HUES48 (cell line): Measurements from ENCODE around the gene RSPH1.

ENCODE experiments used
- H3K27ac ChIP-seq: one replicate; pipeline ENCODE4 v1.7.0; 2013; ENCODE audit warnings: low read depth, low read length, inconsistent platforms
- H3K27me3 ChIP-seq: 2 replicates; pipeline ENCODE4 v1.6.1; 2013; ENCODE audit warnings: mild to moderate bottlenecking, low read length; ENCODE audit not compliant: control insufficient read depth, insufficient read depth
- H3K36me3 ChIP-seq: 2 replicates; pipeline ENCODE4 v1.6.1; 2013; ENCODE audit warnings: low read length; ENCODE audit not compliant: control insufficient read depth, insufficient read depth
- H3K4me1 ChIP-seq: 2 replicates; pipeline ENCODE4 v1.6.1; 2013; ENCODE audit warnings: mild to moderate bottlenecking, low read length; ENCODE audit not compliant: control insufficient read depth, insufficient read depth
- H3K4me3 ChIP-seq: 2 replicates; pipeline ENCODE4 v1.5.1; 2013; ENCODE audit warnings: mild to moderate bottlenecking, low read depth, low read length
- H3K9ac ChIP-seq: 2 replicates; pipeline ENCODE4 v1.6.1; 2013; ENCODE audit warnings: mild to moderate bottlenecking, low read depth, low read length, moderate library complexity
- H3K9me3 ChIP-seq: 2 replicates; pipeline ENCODE4 v1.6.1; 2013; ENCODE audit warnings: low read length; ENCODE audit not compliant: control insufficient read depth, insufficient read depth

Gene RSPH1

DNA sequence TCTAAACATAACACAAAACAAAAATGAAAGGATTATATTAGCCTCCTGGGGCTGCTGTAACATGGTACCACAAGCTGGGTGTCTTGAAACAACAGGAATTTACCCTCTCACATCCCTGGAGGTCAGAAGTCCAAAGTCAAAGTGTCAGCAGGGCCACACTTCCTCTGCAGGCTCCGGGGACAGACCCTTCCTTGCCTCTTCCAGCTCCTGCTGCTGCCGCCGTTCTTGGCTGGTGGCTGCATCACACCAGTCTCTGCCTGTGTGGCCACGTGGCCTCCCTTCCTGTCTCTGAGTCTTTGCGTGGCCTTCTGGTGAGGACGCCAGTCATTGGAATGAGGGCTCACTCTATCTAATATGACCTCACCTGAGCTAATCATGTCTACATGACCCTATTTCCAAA, 25.8 kb upstream of the RSPH1 start:
- Histone ChIP-seq H3K9ac (no peak overlapping the region), H3K4me1 (peaks cover 25% of the 10 kb centered on the region), H3K27ac (no peak overlapping the region), H3K27me3 (no peaks in the 10 kb centered on the region), H3K36me3 (peaks cover 62% of the 10 kb centered on the region), H3K4me3 (no peak overlapping the region), H3K9me3 (no peaks in the 10 kb centered on the region)

GRCh38 chr21:42521384-42521783, 25.4 kb upstream of the RSPH1 start:
- Histone ChIP-seq H3K27me3 (no peaks in the 10 kb centered on the region), H3K9ac (no peak overlapping the region), H3K36me3 (peaks cover 59% of the 10 kb centered on the region), H3K4me1 (peaks cover 29% of the 10 kb centered on the region), H3K27ac (no peak overlapping the region), H3K4me3 (no peak overlapping the region), H3K9me3 (no peaks in the 10 kb centered on the region)

DNA sequence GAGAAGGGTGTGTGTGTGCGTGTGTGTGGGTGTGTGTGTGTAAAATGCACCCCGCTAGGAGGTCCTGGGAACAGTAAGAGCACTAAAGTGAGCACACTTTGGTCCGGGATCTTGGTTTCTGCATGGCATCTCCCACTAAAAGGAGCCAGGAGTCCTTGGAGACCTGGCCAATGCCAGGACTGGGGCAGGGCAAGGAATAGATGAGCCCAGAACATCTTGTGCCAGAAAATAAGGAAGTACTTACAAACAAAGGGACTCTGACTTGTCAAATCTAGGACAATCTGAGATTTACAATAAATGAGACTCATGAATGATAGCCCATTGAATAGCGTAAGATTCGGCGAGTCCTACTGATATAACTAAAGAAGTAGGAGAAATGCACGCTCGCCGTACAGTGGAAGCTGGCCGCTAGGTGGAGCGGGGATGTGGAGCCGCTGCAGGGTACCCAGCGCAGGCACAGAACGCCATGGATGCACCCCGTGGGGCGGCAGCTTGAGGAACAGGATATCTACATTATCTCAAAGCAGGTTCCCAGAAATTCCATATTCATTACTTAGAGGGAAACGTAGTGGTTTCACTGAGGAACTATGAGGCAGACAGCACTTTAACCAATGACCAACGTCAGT, 24.7 kb upstream of the RSPH1 start:
- no peak overlapping the region for H3K9ac ChIP-seq
- no peaks in the 10 kb centered on the region for H3K27me3 ChIP-seq
- peaks cover 52% of the 10 kb centered on the region for H3K36me3 ChIP-seq
- H3K4me1 ChIP-seq = peaks cover 36% of the 10 kb centered on the region
- H3K9me3 ChIP-seq = no peaks in the 10 kb centered on the region
- no peak overlapping the region for H3K27ac ChIP-seq
- H3K4me3 ChIP-seq = no peak overlapping the region

DNA sequence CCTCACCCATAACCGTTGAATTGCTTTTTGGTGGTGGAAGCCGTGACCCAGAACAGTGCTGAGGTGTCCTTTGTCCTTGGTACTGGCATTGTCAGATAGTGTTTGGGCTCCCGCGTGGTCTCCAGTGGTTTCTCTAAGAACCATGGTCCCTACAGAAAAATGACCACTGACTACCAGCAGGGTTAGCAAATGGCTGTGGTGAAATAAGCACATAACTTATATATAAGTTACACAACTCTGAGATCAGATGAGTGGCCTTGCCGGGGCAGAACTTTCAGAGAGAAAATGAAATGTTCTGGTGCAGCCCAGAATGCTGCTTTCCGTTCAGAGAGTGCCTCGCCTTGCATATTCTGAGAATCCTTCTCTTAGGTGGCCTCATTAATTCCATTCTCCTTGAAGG, 22.6 kb upstream of the RSPH1 start:
- Histone ChIP-seq H3K9me3 (no peaks in the 10 kb centered on the region), H3K27ac (no peak overlapping the region)

GRCh38 chr21:42518215-42518614, 22.2 kb upstream of the RSPH1 start:
- Histone ChIP-seq H3K9me3 (no peaks in the 10 kb centered on the region), H3K27ac (no peak overlapping the region), H3K9ac (no peak overlapping the region), H3K36me3 (peaks cover 51% of the 10 kb centered on the region), H3K4me1 (peaks cover 26% of the 10 kb centered on the region), H3K4me3 (no peak overlapping the region), H3K27me3 (no peaks in the 10 kb centered on the region)

More for the DNA sequence above, 22.6 kb upstream of the RSPH1 start:
- H3K4me3 ChIP-seq = no peak overlapping the region
- H3K36me3 ChIP-seq = peaks cover 51% of the 10 kb centered on the region
- H3K27me3 ChIP-seq = no peaks in the 10 kb centered on the region
- peaks cover 29% of the 10 kb centered on the region for H3K4me1 ChIP-seq
- no peak overlapping the region for H3K9ac ChIP-seq

GRCh38 chr21:42515708-42516502, 19.9 kb upstream of the RSPH1 start:
- no peaks in the 10 kb centered on the region for H3K9me3 ChIP-seq
- H3K4me3 ChIP-seq = peak overlapping the region; percentile 84
- peak overlapping the region; percentile 18; the same call in 1 of the 2 replicates for H3K9ac ChIP-seq
- peaks cover 31% of the 10 kb centered on the region for H3K4me1 ChIP-seq
- 0 out of 2 replicates have a peak, but pooled peaks cover 5% of the 10 kb centered on the region for H3K27me3 ChIP-seq
- peaks cover 32% of the 10 kb centered on the region for H3K36me3 ChIP-seq
- no peak overlapping the region for H3K27ac ChIP-seq

DNA sequence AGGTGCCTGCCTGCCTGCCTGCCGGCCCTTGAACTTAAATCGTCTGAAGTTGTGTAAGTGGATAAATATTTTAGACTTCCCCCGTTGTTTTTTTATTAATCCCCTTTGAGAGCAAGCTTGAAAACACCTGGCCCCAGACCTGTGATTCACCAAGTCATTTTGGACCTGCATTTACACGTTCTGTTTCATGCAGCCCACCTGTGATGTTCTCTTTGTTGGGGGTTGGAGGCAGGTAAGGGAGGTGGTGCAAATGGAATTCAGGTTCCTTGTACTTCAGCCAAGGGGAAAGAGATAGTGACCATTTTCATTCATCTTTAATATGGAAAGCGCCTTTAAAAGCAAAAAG, 18.8 kb upstream of the RSPH1 start:
- peak overlapping the region; percentile 79 for H3K27ac ChIP-seq
- no peaks in the 10 kb centered on the region for H3K9me3 ChIP-seq
- H3K4me1 ChIP-seq = peaks cover 31% of the 10 kb centered on the region
- H3K9ac ChIP-seq = peak overlapping the region; percentile 70; the same call in 1 of the 2 replicates
- H3K36me3 ChIP-seq = peaks cover 22% of the 10 kb centered on the region
- H3K27me3 ChIP-seq = 0 out of 2 replicates have a peak, but pooled peaks cover 5% of the 10 kb centered on the region
- peak overlapping the region; percentile 84 for H3K4me3 ChIP-seq

DNA sequence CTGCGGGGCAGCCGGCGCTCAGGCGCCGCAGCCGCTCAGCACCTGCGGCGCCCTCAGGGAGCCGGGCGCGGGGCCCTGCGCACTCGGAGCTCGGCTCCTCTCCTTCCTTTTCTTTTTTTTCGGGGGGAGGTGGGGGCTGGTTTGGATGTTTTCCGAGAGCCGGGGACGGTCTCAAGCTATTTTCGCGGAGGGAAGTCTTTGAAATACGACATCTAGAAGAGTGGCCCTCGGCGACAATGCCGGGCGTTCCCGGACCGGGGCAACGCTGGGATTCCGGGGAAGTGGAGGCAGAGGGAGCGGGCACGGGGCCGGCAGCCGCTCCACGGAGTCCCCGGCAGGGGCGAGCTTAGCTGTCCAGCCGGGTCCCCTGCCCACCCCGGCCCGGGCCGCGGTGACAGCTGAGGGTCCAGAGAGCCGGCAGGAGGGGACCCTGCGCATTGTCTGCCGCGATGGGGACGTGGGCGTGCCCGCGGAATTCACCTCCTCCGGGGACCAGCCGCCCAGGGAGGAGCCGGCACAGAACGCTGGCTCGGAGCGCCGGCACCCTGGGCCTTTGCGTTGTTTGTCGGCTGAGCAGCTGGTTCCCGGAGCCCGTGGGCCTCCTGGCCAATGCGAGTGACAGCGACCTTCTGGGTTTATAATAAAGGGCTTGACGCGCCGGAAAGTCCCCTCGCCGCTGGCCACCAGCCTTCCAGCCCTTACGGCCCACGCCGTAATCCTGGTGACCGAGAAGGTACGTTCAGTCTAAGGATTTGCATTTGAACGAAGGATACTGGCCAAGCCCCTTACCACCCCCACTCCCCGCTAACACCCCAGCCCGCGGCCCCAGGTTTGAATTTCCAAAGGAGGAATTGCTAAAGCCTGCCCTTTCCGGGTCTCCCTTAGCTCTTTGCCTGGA, 18.2 kb upstream of the RSPH1 start:
- H3K4me3 ChIP-seq = peak overlapping the region; percentile 84
- H3K4me1 ChIP-seq = peaks cover 31% of the 10 kb centered on the region
- peaks cover 16% of the 10 kb centered on the region for H3K36me3 ChIP-seq
- 0 out of 2 replicates have a peak, but pooled peaks cover 5% of the 10 kb centered on the region for H3K27me3 ChIP-seq
- no peaks in the 10 kb centered on the region for H3K9me3 ChIP-seq
- peak overlapping the region; percentile 79 for H3K27ac ChIP-seq
- peak overlapping the region; percentile 70; the same call in 1 of the 2 replicates for H3K9ac ChIP-seq

DNA sequence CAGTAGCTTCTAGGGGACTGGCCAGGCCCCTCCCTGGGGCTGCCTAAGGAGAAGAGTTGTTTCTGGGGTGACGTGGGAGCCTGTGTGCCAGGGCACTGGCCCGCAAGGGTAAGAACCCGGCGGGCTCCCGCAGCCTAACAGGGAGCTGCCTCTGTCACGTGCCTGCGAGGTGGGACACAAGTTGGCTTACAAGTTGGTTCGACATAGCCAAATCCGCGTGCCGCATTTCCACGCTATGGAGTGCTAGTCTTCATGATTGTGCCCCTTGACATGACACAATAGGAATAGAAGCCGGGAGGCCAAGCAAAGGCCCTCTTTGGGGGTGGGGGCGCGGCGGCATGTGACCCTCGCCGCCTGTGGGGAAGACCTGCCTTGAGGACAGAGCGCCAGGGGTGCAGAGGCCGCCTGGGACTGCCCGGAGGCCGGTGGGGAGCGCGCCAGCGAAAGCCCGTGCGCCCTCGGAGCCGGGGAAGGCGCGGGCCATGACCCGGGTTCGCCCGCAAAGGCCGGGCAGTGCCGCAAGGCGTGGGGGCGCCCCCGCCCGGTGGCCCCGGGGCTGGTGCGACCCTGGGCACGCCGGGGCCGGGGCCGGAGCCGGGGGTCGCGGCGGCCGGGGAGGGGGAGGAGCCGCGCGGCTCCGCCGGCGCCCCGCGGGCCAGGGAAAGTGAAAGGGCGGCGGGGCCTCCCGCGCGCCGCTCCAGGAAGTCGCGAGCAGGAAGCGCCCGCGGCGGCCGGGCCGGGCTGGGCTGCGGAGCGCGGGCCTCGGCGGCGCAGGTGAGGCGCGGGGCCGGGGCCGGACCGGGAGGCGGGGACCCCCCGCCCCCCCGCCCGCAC, 17.3 kb upstream of the RSPH1 start, which contains the start of gene SLC37A1:
TSS of gene SLC37A1 (plus strand) at position 702 of the 834 bp plus-strand sequence. CDS start 4,603 bp downstream, outside the sequence.
- H3K9ac ChIP-seq = peak within 1 kb of the TSS; percentile 50; the same call in 1 of the 2 replicates
- peak within 1 kb of the TSS; percentile 84 for H3K4me3 ChIP-seq
- H3K9me3 ChIP-seq = no peaks in the 10 kb centered on the region
- H3K36me3 ChIP-seq = peaks cover 7% of the 10 kb centered on the region; the same call in 1 of the 2 replicates
- peaks cover 31% of the 10 kb centered on the region for H3K4me1 ChIP-seq
- H3K27ac ChIP-seq = peak within 1 kb of the TSS; percentile 79
- 0 out of 2 replicates have a peak, but pooled peaks cover 5% of the 10 kb centered on the region for H3K27me3 ChIP-seq
